K562 (cell line): ENCODE results near the gene FAF2. TPM values are rescaled to one million over a fixed set of nuclear protein-coding genes. Genes with fewer than 3 reads are reported as not detected.

ENCODE experiments used
- CHCHD3 ChIP-seq: fragments of 250-450 bp; sonication (Bioruptor Pico); IDR thresholded peaks from 2 replicates; pipeline ENCODE4 v2.1.2; 2022; ENCODE audit warnings: mild to moderate bottlenecking
- DEAF1 ChIP-seq: fragments of 450-650 bp; formaldehyde crosslinking; IDR thresholded peaks from 2 replicates; pipeline ENCODE4 v1.4.0; 2020; ENCODE audit warnings: mild to moderate bottlenecking, moderate library complexity
- FOXO4 ChIP-seq: fragments of 450-650 bp; formaldehyde crosslinking; IDR thresholded peaks from 2 replicates; pipeline ENCODE4 v1.4.0; 2020; ENCODE audit warnings: mild to moderate bottlenecking, moderate library complexity
- ID3 ChIP-seq, 2 experiments: fragments of 250-450 bp in 1 of 2; fragments of 450-650 bp in 1 of 2; sonication (Bioruptor Pico) in 1 of 2; IDR thresholded peaks; 2 replicates each; pipeline versions ENCODE4 v1.6.1 to v1.8.0; 2016 to 2021; ENCODE audit warnings: mild to moderate bottlenecking in 2 of 2, moderate library complexity in 2 of 2, missing compliant biosample characterization in 1 of 2, missing genetic modification characterization in 1 of 2
- MCM7 ChIP-seq, 2 experiments: fragments of 450-650 bp; IDR thresholded peaks; 2 replicates each; pipeline ENCODE4 v1.6.1; 2016 to 2018
- SMARCB1 ChIP-seq: IDR thresholded peaks from 2 replicates; pipeline ENCODE4 v1.6.1; 2011; ENCODE audit warnings: improper control_type of control experiment, low read depth; ENCODE audit not compliant: insufficient read length
- ZNF41 ChIP-seq: fragments of 250-450 bp; sonication (Bioruptor Pico); conservative IDR thresholded peaks from 2 replicates; pipeline ENCODE4 v1.4.0; 2020; ENCODE audit warnings: mild to moderate bottlenecking
- polyA plus RNA-seq, 8 experiments: library from polyadenylated mRNA; depleted of rRNA in 4 of 8; stranded (reverse) in 5 of 8; unstranded in 3 of 8; fragments of >200 nt; fragmentation: Nextera tagmentation in 2 of 8; fragmentation: Illumina TruSeq in 1 of 8; extraction: Ambion mirVana in 2 of 8; extraction: Trizol in 1 of 8; gene quantifications; 2 replicates each; pipeline versions ENCODE4 v1.2.1 to v1.2.3, GENCODE V29; 2011 to 2014; ENCODE audit warnings: inconsistent platforms in 1 of 8, missing spikeins in 1 of 8
- total RNA-seq, 7 experiments: library from RNA; depleted of rRNA in 6 of 7; stranded (reverse); fragments of >200 nt in 6 of 7; fragmentation: Illumina TruSeq in 2 of 7; extraction: Trizol in 2 of 7; gene quantifications; 2 replicates each; pipeline versions ENCODE4 v1.2.1 to v1.2.3, GENCODE V29; 2011 to 2021; ENCODE audit warnings: low replicate concordance in 1 of 7

Gene FAF2
- total and polyA plus RNA-seq, 9 of the 15 experiments (the other 6 are each of a cell fraction or from before 2014, with no cell fraction given) = 25.0 to 44.6 (median 36.1) TPM

- no peak for TF ChIP-seq DEAF1 (CRISPR knock-in tag)
- TF ChIP-seq SMARCB1 = no peak
- TF ChIP-seq CHCHD3 (CRISPR knock-in tag) = no peak
- TF ChIP-seq ID3 (CRISPR knock-in tag; IDR thresholded peaks at IDR 0.05) = no peak
- TF ChIP-seq ID3 (tag; IDR thresholded peaks at IDR 0.05) = no peak
- TF ChIP-seq ZNF41 (CRISPR knock-in tag) = no peak
- no peak for TF ChIP-seq MCM7 (IDR thresholded peaks at IDR 0.05)
- no peak for TF ChIP-seq FOXO4 (CRISPR knock-in tag)
- TF ChIP-seq, all 486 proteins: peak for 0
Observed at GRCh38 chr5:176473335-176474006, 25.3 kb downstream of the FAF2 start (continued).
